ENCODE data around the gene C17orf50. TPM values are rescaled to one million over a fixed set of nuclear protein-coding genes. Genes with fewer than 3 reads are reported as not detected.

The C17orf50 gene
- total RNA-seq, 1 experiment from 2014 or later, result not detected

DNA sequence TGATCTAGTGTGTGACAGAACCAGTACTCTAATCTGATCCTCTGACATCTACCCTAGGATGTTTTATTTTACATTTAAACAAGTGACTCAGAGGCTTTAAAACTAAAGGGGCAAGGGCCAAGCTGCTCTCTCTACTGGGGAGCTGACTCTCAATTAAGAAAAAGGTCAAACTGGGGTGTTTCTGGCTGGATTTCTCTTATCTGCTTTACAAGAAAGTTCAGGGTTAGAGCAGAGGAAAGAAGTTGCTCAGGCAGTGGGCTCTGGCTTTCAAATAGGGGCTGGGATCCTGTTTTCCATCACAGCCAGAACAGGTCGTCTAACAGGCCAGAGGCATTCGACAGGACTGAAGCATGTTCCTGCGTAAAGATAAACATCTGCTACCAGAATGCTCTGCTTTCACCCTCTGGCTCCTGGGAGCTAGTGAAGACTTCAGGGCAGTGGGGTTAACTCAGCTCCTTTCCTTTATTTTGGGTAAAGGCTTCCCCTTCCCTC lies 26.3 kb downstream of the C17orf50 start:
- no peak overlapping the region for H2AFZ ChIP-seq (ENCODE audit: low read depth, low read length, poor library complexity, severe bottlenecking)
- ATAC-seq (no peak), DNase-seq (ENCODE audit: low read depth, low spot score) (no peak)
- POLR2A ChIA-PET, result interaction anchor here (2.0 kb wide), 1 partner anchor 22 kb away, joined by 11 read pairs; the partner anchor contains the start of gene TAF15
- H3K79me2 ChIP-seq (ENCODE audit: insufficient read depth, low read length), result no peaks in the 10 kb centered on the region
- BruUV-seq (replicated peaks), result no TSS peak
- peak overlapping the region; percentile 28 for H3K4me2 ChIP-seq (ENCODE audit: low read length)
- TF ChIP-seq EZH2 (IDR thresholded peaks at IDR 0.05) (no peak), POLR2AphosphoS5 (IDR thresholded peaks at IDR 0.05; ENCODE audit: low read depth, low read length) (no peak), TCF7L2 (IDR thresholded peaks at IDR 0.05; ENCODE audit: borderline replicate concordance, extremely low read depth, insufficient read depth, insufficient read length) (no peak), RAD21 (IDR thresholded peaks at IDR 0.05; ENCODE audit: low read depth) (no peak), SIN3A (IDR thresholded peaks at IDR 0.05; ENCODE audit: low read depth) (no peak), POLR2A (IDR thresholded peaks at IDR 0.05; ENCODE audit: borderline replicate concordance, extremely low read depth, insufficient read depth, insufficient read length) (no peak)
- TF ChIP-seq, protein P1, sequence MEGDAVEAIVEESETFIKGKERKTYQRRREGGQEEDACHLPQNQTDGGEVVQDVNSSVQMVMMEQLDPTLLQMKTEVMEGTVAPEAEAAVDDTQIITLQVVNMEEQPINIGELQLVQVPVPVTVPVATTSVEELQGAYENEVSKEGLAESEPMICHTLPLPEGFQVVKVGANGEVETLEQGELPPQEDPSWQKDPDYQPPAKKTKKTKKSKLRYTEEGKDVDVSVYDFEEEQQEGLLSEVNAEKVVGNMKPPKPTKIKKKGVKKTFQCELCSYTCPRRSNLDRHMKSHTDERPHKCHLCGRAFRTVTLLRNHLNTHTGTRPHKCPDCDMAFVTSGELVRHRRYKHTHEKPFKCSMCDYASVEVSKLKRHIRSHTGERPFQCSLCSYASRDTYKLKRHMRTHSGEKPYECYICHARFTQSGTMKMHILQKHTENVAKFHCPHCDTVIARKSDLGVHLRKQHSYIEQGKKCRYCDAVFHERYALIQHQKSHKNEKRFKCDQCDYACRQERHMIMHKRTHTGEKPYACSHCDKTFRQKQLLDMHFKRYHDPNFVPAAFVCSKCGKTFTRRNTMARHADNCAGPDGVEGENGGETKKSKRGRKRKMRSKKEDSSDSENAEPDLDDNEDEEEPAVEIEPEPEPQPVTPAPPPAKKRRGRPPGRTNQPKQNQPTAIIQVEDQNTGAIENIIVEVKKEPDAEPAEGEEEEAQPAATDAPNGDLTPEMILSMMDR (IDR thresholded peaks at IDR 0.05 in 2 of 3, conservative IDR thresholded peaks at IDR 0.05 in 1 of 3; ENCODE audit: borderline replicate concordance in 1 of 3, insufficient read depth in 1 of 3, low read depth in 2 of 3, low read length in 2 of 3), result no peak
- TF ChIP-seq, protein P2, sequence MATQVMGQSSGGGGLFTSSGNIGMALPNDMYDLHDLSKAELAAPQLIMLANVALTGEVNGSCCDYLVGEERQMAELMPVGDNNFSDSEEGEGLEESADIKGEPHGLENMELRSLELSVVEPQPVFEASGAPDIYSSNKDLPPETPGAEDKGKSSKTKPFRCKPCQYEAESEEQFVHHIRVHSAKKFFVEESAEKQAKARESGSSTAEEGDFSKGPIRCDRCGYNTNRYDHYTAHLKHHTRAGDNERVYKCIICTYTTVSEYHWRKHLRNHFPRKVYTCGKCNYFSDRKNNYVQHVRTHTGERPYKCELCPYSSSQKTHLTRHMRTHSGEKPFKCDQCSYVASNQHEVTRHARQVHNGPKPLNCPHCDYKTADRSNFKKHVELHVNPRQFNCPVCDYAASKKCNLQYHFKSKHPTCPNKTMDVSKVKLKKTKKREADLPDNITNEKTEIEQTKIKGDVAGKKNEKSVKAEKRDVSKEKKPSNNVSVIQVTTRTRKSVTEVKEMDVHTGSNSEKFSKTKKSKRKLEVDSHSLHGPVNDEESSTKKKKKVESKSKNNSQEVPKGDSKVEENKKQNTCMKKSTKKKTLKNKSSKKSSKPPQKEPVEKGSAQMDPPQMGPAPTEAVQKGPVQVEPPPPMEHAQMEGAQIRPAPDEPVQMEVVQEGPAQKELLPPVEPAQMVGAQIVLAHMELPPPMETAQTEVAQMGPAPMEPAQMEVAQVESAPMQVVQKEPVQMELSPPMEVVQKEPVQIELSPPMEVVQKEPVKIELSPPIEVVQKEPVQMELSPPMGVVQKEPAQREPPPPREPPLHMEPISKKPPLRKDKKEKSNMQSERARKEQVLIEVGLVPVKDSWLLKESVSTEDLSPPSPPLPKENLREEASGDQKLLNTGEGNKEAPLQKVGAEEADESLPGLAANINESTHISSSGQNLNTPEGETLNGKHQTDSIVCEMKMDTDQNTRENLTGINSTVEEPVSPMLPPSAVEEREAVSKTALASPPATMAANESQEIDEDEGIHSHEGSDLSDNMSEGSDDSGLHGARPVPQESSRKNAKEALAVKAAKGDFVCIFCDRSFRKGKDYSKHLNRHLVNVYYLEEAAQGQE (IDR thresholded peaks at IDR 0.05; ENCODE audit: low read depth), result no peak
- H3K9me3 ChIP-seq (ENCODE audit: control insufficient read depth in 1 of 2, insufficient read depth in 1 of 2, low read depth in 1 of 2, low read length in 2 of 2), result no peaks in the 10 kb centered on the region
- no peaks in the 10 kb centered on the region for H3K27me3 ChIP-seq (ENCODE audit: insufficient read depth, low read length)
- no peaks in the 10 kb centered on the region for H3K9me2 ChIP-seq (ENCODE audit: insufficient read depth)
- H3K36me3 ChIP-seq (ENCODE audit: control insufficient read depth in 1 of 2, insufficient read depth in 2 of 2, low read length in 2 of 2), result no peaks in the 10 kb centered on the region
- RAD21 ChIA-PET (ENCODE audit: low non-redundant PET in 1 of 2, low total read pairs in 2 of 2, uncharacterized antibody in 2 of 2, unreplicated experiment in 2 of 2), result no interaction called here
- no peaks in the 10 kb centered on the region for H4K20me1 ChIP-seq (ENCODE audit: insufficient read depth)
- intact Hi-C loops (cut with micrococcal nuclease), result no loop called here
- H3K9ac ChIP-seq (ENCODE audit: low read length), result peak overlapping the region; percentile 25; the same call in 1 of the 2 replicates
- H3K4me1 ChIP-seq (ENCODE audit: control insufficient read depth in 1 of 2, insufficient read depth in 2 of 2, low read length in 2 of 2), result peaks cover 19 to 67% of the 10 kb centered on the region in 2 experiments
- CTCF ChIA-PET, result no interaction called here
- no peak overlapping the region for H3K4me3 ChIP-seq (replicated peaks in 1 of 2; ENCODE audit: low read depth in 1 of 2, low read length in 2 of 2)
- H3K27ac ChIP-seq (ENCODE audit: low read depth, low read length), result no peak overlapping the region

Data from HCT116 (cell line).